GM19463 (cell line): ENCODE results near the gene SAFB2.

ENCODE experiments used
- ATAC-seq: cut with Tn5 transposase; IDR thresholded peaks from one replicate; pipeline ENCODE4 v1.9.1; 2021; ENCODE audit warnings: mild to moderate bottlenecking, moderate library complexity; ENCODE audit not compliant: unreplicated experiment

SAFB2 gene

DNA sequence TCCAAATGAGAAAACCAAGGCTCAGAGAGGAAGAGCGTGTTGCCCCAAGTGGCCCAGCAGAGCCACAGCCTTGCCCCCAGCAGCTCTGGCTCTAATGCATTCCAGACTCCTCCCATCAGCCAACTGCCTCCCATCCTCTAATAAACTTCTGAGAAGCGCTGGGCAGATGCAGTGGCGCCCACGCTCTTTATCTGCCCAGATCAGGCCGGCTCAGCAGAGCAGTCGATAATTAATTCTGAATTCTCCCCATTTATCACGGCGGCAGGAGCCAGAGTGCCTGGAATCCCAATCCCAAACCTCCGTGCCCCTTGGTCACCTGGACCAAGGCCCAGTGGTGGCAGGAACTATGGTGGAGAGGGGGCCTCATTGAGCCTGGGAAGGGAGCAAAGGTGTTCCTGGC lies 68.7 kb downstream of the SAFB2 start:
- ATAC-seq: no peak

DNA sequence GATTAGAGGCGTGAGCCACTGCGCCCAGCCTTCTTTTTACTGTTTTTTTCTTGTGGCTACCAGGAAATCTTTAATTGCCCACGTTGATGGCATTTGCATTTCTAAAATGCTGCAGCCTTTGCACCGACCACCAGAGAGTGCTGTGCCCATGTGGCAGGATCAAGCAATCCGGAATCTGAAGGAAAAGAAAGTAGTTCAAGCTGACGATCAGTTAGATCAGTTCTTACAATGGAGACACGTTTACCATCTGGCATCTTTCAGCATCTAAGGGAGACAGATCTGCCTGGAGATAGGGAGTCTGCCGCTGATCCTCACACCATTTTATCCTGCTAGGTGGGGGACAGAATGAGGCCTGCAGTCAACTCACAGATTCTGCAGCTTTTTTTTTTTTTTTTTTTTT lies 74.7 kb downstream of the SAFB2 start:
- no peak for ATAC-seq

DNA sequence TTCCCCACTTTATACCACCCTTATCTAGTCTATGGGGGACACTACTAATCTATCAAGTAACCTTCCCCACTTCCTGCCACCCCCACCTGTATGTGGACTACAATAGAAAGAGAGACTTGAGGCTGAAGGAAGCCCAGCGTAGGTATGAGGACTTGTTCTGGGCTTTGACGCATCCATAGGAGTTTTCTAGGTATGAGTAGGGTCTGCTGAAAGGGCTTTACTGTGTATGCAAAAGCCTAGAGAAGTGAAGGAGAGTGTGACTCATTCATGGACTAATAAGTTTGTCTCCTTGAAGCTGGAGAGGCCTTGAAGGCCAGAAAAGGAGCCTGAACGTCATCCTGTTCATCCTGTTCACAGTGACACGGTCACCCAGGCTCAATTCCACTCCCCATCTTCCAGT lies 76.6 kb downstream of the SAFB2 start:
- ATAC-seq: no peak

DNA sequence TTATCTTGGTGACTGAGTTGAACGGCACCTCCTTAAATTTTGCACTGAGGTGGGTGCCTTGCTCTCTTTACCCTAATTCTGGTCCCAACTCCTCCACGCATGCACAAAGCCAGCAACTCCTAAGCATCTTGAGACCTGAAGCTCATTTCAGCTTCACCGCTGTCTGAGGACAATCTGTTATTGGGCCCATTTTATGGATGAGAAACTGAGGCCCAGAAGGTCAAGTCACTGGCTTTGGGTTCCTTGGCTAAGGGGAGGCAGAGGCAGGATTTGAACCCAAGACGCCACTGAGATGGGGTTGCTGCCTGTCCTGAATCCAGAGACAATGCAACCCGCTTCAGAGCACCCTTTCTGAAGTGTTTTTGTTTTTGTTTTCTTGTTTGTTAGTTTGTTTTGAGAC lies 77.5 kb downstream of the SAFB2 start:
- no peak for ATAC-seq

DNA sequence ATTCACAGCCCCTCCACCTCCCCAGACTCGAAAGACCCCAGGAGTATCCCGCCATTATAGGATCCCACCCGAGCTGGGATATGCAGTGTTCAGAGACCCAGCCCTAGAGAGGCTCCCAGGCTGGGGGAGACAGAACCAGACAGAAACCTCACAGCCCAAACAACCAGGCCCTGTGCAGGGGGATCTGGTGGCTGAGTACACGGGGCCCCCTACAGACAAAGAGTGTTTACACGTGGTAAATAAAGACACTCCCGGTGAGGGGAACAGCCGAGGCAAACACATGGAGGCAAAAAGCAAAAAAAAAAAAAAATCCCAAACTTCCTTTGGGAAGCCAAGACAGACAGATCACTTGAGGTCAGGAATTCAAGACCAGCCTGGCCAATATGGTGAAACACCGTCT lies 79.9 kb downstream of the SAFB2 start:
- no peak for ATAC-seq

DNA sequence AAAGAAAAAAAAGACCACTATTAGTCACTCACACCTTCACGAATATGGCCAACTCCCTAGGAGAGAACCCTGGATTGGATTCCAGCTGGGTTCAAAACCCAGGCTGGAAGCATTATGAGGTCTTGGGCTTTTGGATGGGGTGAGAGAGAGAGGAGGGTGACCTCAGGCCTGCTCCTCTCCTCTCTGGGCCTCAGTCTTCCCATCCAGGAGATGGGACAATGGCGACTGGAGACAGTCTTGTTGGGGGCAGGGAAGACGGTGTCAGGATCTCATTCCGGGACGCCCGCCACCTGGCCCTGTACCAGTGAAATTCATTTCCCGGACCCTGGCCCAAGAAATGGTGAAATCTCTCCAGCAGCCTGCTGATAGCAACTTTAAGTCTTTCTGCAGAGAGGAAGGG lies 81.1 kb downstream of the SAFB2 start:
- no peak for ATAC-seq

DNA sequence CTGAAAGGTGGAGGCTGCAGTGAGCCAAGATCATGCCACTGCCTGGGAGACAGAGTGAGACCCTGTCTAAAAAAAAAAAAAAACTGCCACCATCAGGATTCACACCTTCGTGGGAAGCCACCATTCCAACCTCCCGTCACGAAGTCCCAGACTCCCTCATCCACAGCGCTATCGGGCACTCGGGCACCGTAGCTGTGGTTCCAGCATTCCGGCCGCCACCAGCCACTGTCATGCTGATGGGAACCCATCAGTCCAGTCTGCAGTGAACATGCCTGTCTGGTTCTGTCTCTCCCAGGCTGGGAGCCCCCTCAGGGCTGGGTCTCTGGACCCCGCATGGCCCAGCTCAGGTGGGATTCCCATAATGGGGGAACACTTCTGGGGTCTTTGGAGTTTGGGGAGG lies 82.4 kb downstream of the SAFB2 start:
- ATAC-seq: no peak

DNA sequence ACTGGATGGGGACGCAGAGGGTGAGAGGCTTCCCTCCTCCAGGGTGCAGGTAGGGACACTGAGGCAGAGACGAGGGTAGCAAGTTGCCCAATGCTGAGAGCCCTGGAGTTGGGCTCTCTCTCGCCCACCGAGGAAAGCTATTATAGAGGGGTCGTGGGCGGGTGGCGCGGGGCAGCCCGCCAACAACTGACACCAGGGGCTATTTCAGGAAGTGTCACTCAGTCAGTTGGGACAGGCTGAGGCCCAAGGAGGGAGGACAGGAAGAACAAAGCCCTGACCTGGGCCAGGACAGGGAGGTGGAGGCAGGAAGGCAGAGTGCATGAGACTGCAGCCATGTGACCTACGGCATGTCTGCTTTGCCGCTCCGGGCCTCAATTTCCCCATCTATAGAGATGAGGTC lies 84.7 kb downstream of the SAFB2 start:
- no peak for ATAC-seq
